GM12878 (cell line): ENCODE data around the gene MAST4. TPM values are rescaled to one million over a fixed set of nuclear protein-coding genes. Genes with fewer than 3 reads are reported as not detected.

ENCODE experiments used
- ATAC-seq: fragments of 200-7000 bp; cut with Tn5 transposase; 3 replicates; pipeline ENCODE4 v1.9.1; 2020; ENCODE audit warnings: mild to moderate bottlenecking, moderate library complexity
- BruUV-seq: library from RNA; stranded (reverse); fragments of 400-500 nt; replicated peaks from 2 replicates; lab custom pipeline; 2021; lab: Mats Ljungman, UMichigan
- CTCF ChIA-PET: fragments of 300-600 bp; sonication (Branson Sonifier 250); formaldehyde crosslinking; extraction: SDS; loops from one replicate; lab custom pipeline; 2021; ENCODE audit warnings: inconsistent platforms; lab: Yijun Ruan, JAX
- POLR2A ChIA-PET: fragments of 350-600 bp; formaldehyde crosslinking; extraction: SDS; loops from one replicate; lab custom pipeline; 2021; ENCODE audit warnings: inconsistent platforms; lab: Charles Lee
- RAD21 ChIA-PET: fragments of 300-600 bp; sonication (Branson Sonifier 250); formaldehyde crosslinking; loops from one replicate; lab custom pipeline; 2023; ENCODE audit warnings: antibody characterized with exemption; ENCODE audit not compliant: unreplicated experiment; lab: Charles Lee
- SMC1A ChIA-PET: fragments of 300-600 bp; sonication (Branson Sonifier 250); formaldehyde crosslinking; loops from one replicate; lab custom pipeline; 2023; ENCODE audit not compliant: unreplicated experiment, uncharacterized antibody; lab: Charles Lee
- DNase-seq: peaks from one replicate; pipeline ENCODE4 v3.0.0-alpha.2; 2011; ENCODE audit warnings: low read depth, low spot score
- FAIRE-seq: peaks from 3 replicates; lab custom pipeline; 2011; peaks lifted over from hg19 to GRCh38; lab: Jason Lieb, UNC
- H2AFZ ChIP-seq: 2 replicates; pipeline ENCODE4 v1.6.0; 2011; ENCODE audit warnings: low read depth, low read length, control low read depth; ENCODE audit not compliant: control insufficient read depth
- H3K27ac ChIP-seq: 2 replicates; pipeline ENCODE4 v1.5.1; 2011; ENCODE audit warnings: control low read depth; ENCODE audit not compliant: control insufficient read depth, insufficient read depth
- H3K27me3 ChIP-seq, 2 experiments: replicated peaks in 1 of 2; 2 replicates each; pipeline versions ENCODE4 v1.6.0 to v1.6.1; 2011; ENCODE audit warnings: low read length in 1 of 2; ENCODE audit not compliant: control insufficient read depth in 2 of 2, insufficient read depth in 2 of 2
- H3K36me3 ChIP-seq, 2 experiments: 2 replicates each; pipeline ENCODE4 v1.5.1; 2011; ENCODE audit warnings: low read length in 1 of 2; ENCODE audit not compliant: control insufficient read depth in 2 of 2, insufficient read depth in 2 of 2
- H3K4me1 ChIP-seq: 2 replicates; pipeline ENCODE4 v1.6.1; 2011; ENCODE audit warnings: mild to moderate bottlenecking, low read length, moderate library complexity, mixed read lengths; ENCODE audit not compliant: control insufficient read depth, insufficient read depth
- H3K4me2 ChIP-seq: 2 replicates; pipeline ENCODE4 v1.6.0; 2011; ENCODE audit warnings: control low read depth; ENCODE audit not compliant: control insufficient read depth, insufficient read depth
- H3K4me3 ChIP-seq: fragments of 200-600 bp; sonication (generic); 2 replicates; pipeline ENCODE4 v1.5.1; 2016
- H3K79me2 ChIP-seq: 2 replicates; pipeline ENCODE4 v1.6.0; 2011; ENCODE audit warnings: low read length; ENCODE audit not compliant: control insufficient read depth, insufficient read depth
- H3K9ac ChIP-seq: 2 replicates; pipeline ENCODE4 v1.8.0; 2011; ENCODE audit warnings: low read length, control low read depth, mixed read lengths; ENCODE audit not compliant: control insufficient read depth, insufficient read depth
- H3K9me3 ChIP-seq: replicated peaks from 3 replicates; pipeline ENCODE4 v1.5.1; 2011; ENCODE audit warnings: mild to moderate bottlenecking, low read length; ENCODE audit not compliant: control insufficient read depth, insufficient read depth
- H4K20me1 ChIP-seq: 2 replicates; pipeline ENCODE4 v1.6.0; 2011; ENCODE audit not compliant: control insufficient read depth, insufficient read depth
- ATF3 ChIP-seq: IDR thresholded peaks from 2 replicates; pipeline ENCODE4 v1.6.1; 2011; ENCODE audit warnings: low read depth, mild to moderate bottlenecking, low read length, moderate library complexity, borderline replicate concordance; ENCODE audit errors: extremely low read depth
- CBFB ChIP-seq: IDR thresholded peaks from 2 replicates; pipeline ENCODE4 v1.6.1; 2016; ENCODE audit warnings: antibody characterized with exemption, low read depth
- CBX5 ChIP-seq: sonication (generic); IDR thresholded peaks from 2 replicates; pipeline ENCODE4 v1.6.1; 2016; ENCODE audit warnings: low read depth, moderate library complexity, mild to moderate bottlenecking, inconsistent platforms
- CHD1 ChIP-seq: IDR thresholded peaks from 2 replicates; pipeline ENCODE4 v1.6.1; 2012; ENCODE audit warnings: low read depth, low read length, improper control_type of control experiment
- EED ChIP-seq: sonication (generic); IDR thresholded peaks from 2 replicates; pipeline ENCODE4 v1.6.1; 2016; ENCODE audit warnings: antibody characterized with exemption, low read depth
- ETV6 ChIP-seq, 2 experiments: fragments of 450-650 bp in 1 of 2; IDR thresholded peaks in 1 of 2; conservative IDR thresholded peaks in 1 of 2; 2 replicates each; pipeline ENCODE4 v1.6.1; 2014; ENCODE audit warnings: antibody characterized with exemption in 1 of 2, borderline replicate concordance in 1 of 2, low read depth in 1 of 2, mild to moderate bottlenecking in 1 of 2, moderate library complexity in 1 of 2
- MAX ChIP-seq: IDR thresholded peaks from 2 replicates; pipeline ENCODE4 v1.6.1; 2012; ENCODE audit warnings: low read depth, low read length, improper control_type of control experiment
- MEF2B ChIP-seq: fragments of 450-650 bp; IDR thresholded peaks from 2 replicates; pipeline ENCODE4 v1.6.1; 2018; ENCODE audit warnings: mild to moderate bottlenecking, moderate library complexity; ENCODE audit not compliant: partially characterized antibody, poor library complexity, severe bottlenecking
- NR2F1 ChIP-seq: fragments of 450-650 bp; conservative IDR thresholded peaks from 2 replicates; pipeline ENCODE4 v1.6.1; 2017; ENCODE audit warnings: mild to moderate bottlenecking
- POLR2AphosphoS5 ChIP-seq: IDR thresholded peaks from 2 replicates; pipeline ENCODE4 v1.6.1; 2011; ENCODE audit warnings: mild to moderate bottlenecking, low read length, inconsistent platforms
- PRDM15 ChIP-seq: fragments of 450-650 bp; formaldehyde crosslinking; IDR thresholded peaks from 2 replicates; pipeline ENCODE4 v1.4.0; 2020; ENCODE audit warnings: mild to moderate bottlenecking, moderate library complexity
- RELA ChIP-seq: fragments of 450-650 bp; IDR thresholded peaks from 2 replicates; pipeline ENCODE4 v1.8.0; 2014; ENCODE audit warnings: borderline replicate concordance; ENCODE audit not compliant: partially characterized antibody
- RFX5 ChIP-seq: IDR thresholded peaks from 2 replicates; pipeline ENCODE4 v1.6.1; 2011; ENCODE audit warnings: low read depth, low read length, improper control_type of control experiment
- SP1 ChIP-seq: IDR thresholded peaks from one replicate; pipeline ENCODE4 v1.6.1; 2011; ENCODE audit warnings: low read depth, low read length
- SREBF2 ChIP-seq: IDR thresholded peaks from 2 replicates; pipeline ENCODE4 v1.6.1; 2012; ENCODE audit warnings: mild to moderate bottlenecking, low read length
- ZBED1 ChIP-seq: IDR thresholded peaks from 2 replicates; pipeline ENCODE4 v1.6.1; 2016; ENCODE audit warnings: borderline replicate concordance
- ZNF217 ChIP-seq: fragments of 450-650 bp; IDR thresholded peaks from 2 replicates; pipeline ENCODE4 v1.6.1; 2017; ENCODE audit warnings: antibody characterized with exemption, mild to moderate bottlenecking
- WGBS: methylation state at CpG from one replicate; pipeline ENCODE4 v1.1.6; 2016; ENCODE audit warnings: low lambda C conversion rate; ENCODE audit not compliant: insufficient replicate concordance, insufficient coverage; ENCODE audit errors: missing lambda C conversion rate; 5-methylcytosine and 5-hydroxymethylcytosine counted together
- in situ Hi-C: fragments of 300-500 bp; cut with MboI; formaldehyde crosslinking; loops from 9 replicates; pipeline ENCODE4 v1.14.3; 2018; ENCODE audit warnings: mixed read lengths
- intact Hi-C: fragments of 100-400 bp; cut with micrococcal nuclease; formaldehyde crosslinking; loops from one replicate; pipeline ENCODE4 v1.14.2; 2022; ENCODE audit not compliant: unreplicated experiment
- polyA plus RNA-seq, 11 experiments: library from polyadenylated mRNA; depleted of rRNA in 4 of 11; unstranded in 6 of 11; stranded (reverse) in 5 of 11; fragments of >200 nt; fragmentation: Nextera tagmentation in 4 of 11; fragmentation: Illumina TruSeq in 1 of 11; extraction: Ambion mirVana in 4 of 11; extraction: Trizol in 1 of 11; gene quantifications; 1 replicate in 1 of 11; 2 replicates in 10 of 11; pipeline versions ENCODE4 v1.2.1 to v1.2.3, GENCODE V29; 2011 to 2016; ENCODE audit warnings: inconsistent platforms in 2 of 11, missing spikeins in 2 of 11, low read depth in 1 of 11
- total RNA-seq, 4 experiments: library from RNA; depleted of rRNA in 3 of 4; stranded (reverse); fragments of >200 nt in 3 of 4; fragmentation: Illumina TruSeq in 1 of 4; extraction: Trizol in 1 of 4; gene quantifications; 2 replicates each; pipeline versions ENCODE4 v1.2.1 to v1.2.3, GENCODE V29; 2013 to 2021
- TF ChIP-seq, protein P1 (sequence below): fragments of 150-350 bp; IDR thresholded peaks from 2 replicates; pipeline ENCODE4 v1.6.1; 2016; ENCODE audit warnings: low read depth, low read length

The MAST4 gene
- total and polyA plus RNA-seq, 10 of the 15 experiments (the other 5 are each of a cell fraction or from before 2014, with no cell fraction given) = 0.02 to 1.6 (median 0.29) TPM; not detected in 1

GRCh38 chr5:66570201-66570600, 26.0 kb upstream of the MAST4 start:
- Histone ChIP-seq H4K20me1 (no peaks in the 10 kb centered on the region), H3K27ac (no peak overlapping the region), H3K9me3 (no peaks in the 10 kb centered on the region), H3K4me2 (no peak overlapping the region), H3K4me1 (no peaks in the 10 kb centered on the region), H3K9ac (no peak overlapping the region), H3K36me3 (no peaks in the 10 kb centered on the region), H3K79me2 (no peaks in the 10 kb centered on the region), H3K4me3 (no peak overlapping the region), H3K27me3 (no peaks in the 10 kb centered on the region), H2AFZ (no peak overlapping the region)
- ChIA-PET CTCF (no interaction called here), POLR2A (no interaction called here), SMC1A (interaction anchor here (0.7 to 1.0 kb wide), 3 partner anchors 8 to 270 kb away, joined by 3 to 5 read pairs (median 3); no protein-coding TSS in a partner anchor), RAD21 (no interaction called here)
- in situ Hi-C loops = no loop called here
- no peak for FAIRE-seq
- DNase-seq = no peak
- no TSS peak for BruUV-seq
- ATAC-seq = no peak
- WGBS = 0% methylated on average over 1 of the region's 1 CpG
- intact Hi-C loops = no loop called here
- TF ChIP-seq ETV6 (conservative IDR thresholded peaks at IDR 0.05 in 1 of 2, IDR thresholded peaks at IDR 0.05 in 1 of 2; ENCODE audit: borderline replicate concordance in 1 of 2, low read depth in 1 of 2) (no peak), ATF3 (no peak), RFX5 (no peak), MEF2B (no peak), SREBF2 (no peak), EED (no peak), RELA (no peak), CBFB (no peak), MAX (no peak), CBX5 (no peak), POLR2AphosphoS5 (no peak), NR2F1 (no peak), PRDM15 (CRISPR knock-in tag) (no peak), SP1 (no peak), ZNF217 (no peak), ZBED1 (no peak), CHD1 (no peak)
- TF ChIP-seq, protein P1, sequence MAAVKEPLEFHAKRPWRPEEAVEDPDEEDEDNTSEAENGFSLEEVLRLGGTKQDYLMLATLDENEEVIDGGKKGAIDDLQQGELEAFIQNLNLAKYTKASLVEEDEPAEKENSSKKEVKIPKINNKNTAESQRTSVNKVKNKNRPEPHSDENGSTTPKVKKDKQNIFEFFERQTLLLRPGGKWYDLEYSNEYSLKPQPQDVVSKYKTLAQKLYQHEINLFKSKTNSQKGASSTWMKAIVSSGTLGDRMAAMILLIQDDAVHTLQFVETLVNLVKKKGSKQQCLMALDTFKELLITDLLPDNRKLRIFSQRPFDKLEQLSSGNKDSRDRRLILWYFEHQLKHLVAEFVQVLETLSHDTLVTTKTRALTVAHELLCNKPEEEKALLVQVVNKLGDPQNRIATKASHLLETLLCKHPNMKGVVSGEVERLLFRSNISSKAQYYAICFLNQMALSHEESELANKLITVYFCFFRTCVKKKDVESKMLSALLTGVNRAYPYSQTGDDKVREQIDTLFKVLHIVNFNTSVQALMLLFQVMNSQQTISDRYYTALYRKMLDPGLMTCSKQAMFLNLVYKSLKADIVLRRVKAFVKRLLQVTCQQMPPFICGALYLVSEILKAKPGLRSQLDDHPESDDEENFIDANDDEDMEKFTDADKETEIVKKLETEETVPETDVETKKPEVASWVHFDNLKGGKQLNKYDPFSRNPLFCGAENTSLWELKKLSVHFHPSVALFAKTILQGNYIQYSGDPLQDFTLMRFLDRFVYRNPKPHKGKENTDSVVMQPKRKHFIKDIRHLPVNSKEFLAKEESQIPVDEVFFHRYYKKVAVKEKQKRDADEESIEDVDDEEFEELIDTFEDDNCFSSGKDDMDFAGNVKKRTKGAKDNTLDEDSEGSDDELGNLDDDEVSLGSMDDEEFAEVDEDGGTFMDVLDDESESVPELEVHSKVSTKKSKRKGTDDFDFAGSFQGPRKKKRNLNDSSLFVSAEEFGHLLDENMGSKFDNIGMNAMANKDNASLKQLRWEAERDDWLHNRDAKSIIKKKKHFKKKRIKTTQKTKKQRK = no peak
